GM19372 (cell line): ENCODE data around the gene PLXNA2.

ENCODE experiments used
- ATAC-seq: cut with Tn5 transposase; IDR thresholded peaks from one replicate; pipeline ENCODE4 v1.9.1; 2021; ENCODE audit warnings: mild to moderate bottlenecking, low read depth, moderate library complexity; ENCODE audit not compliant: unreplicated experiment

Gene PLXNA2

DNA sequence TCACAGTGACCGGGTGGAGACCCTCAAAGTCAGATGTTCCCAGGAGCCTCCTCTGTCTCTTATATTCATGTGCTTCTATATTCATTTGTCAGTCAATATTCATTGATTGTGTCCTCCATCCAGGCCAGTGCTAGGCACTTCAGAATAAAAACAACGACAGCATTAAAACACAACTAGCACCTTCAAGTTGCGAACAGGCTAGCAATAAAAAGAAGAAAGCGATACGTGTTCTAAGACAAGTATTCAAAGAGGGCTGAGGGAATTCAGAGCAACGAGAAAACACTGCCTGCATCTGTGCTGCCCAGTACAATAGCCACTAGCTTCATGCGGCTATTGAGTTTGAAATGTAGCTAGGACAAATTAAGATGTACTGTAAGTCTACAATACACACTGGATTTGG is 138.0 kb downstream of the PLXNA2 start:
- ATAC-seq = no peak

DNA sequence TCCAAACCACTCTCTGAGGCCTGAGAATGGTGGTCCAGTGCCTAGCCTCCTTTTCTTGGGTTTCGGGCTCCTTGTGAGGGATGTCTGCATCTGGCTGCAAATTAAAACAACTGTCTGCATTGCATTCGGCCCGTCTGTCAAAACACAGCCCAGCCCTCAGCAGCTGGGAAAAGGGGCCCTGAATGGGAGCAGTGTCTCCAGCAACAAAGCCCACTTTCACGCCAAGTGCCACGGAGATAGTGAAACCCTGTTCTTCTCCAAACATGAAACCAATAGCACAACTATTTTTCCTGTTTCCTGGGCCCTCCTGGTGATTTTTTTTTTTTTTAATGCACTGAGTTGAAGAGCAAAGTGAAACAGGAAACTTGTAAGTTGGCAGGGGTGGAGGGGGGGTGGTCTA is 138.4 kb downstream of the PLXNA2 start:
- ATAC-seq = no peak

GRCh38 chr1:208103597-208104513 is 140.3 kb downstream of the PLXNA2 start:
- ATAC-seq = no peak

- ATAC-seq = no peak
Observed at GRCh38 chr1:208101661-208102431, 142.3 kb downstream of the PLXNA2 start.

GRCh38 chr1:208100906-208101305 is 143.3 kb downstream of the PLXNA2 start:
- no peak for ATAC-seq

- ATAC-seq = no peak
Observed at GRCh38 chr1:208100106-208100505, 144.1 kb downstream of the PLXNA2 start.

DNA sequence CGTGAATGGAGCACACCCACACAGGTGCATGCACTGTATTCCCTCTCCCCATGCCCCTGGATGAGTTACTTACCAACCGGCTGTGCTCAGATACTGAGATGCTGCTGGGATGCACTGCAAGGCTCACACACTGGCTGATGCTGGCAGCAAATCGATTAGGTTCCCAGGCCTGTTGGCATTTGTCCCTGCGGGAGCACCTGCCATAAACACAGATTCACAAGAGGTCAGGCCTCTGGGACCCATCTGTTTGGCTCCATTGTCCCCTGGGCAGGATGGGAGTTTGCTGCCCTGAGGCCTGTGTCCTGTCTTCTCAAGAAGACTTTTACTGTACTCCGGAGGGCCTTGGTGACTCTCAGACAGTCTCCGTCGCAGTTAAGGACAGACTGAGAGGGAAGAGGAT is 145.4 kb downstream of the PLXNA2 start:
- no peak for ATAC-seq

- no peak for ATAC-seq
Observed at GRCh38 chr1:208093754-208094719, 150.1 kb downstream of the PLXNA2 start.

DNA sequence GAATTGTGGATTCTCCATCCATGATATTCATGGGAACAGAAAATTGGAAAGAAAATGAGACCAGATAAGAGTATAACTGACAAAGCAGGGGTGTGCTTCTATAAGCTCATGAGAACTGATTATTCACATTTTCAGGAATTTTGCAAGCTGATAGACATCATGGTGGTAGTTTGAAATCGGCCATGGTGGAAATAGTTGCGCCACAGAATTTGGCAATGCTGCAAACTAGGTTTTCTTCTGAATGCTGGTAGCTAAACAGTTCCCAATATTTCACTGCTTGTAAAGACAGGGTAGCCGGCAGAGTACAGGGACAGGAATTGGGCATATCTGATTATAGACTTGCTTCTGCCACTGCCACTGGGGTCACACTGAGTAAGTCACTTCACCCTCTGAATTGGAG is 151.1 kb downstream of the PLXNA2 start:
- no peak for ATAC-seq

DNA sequence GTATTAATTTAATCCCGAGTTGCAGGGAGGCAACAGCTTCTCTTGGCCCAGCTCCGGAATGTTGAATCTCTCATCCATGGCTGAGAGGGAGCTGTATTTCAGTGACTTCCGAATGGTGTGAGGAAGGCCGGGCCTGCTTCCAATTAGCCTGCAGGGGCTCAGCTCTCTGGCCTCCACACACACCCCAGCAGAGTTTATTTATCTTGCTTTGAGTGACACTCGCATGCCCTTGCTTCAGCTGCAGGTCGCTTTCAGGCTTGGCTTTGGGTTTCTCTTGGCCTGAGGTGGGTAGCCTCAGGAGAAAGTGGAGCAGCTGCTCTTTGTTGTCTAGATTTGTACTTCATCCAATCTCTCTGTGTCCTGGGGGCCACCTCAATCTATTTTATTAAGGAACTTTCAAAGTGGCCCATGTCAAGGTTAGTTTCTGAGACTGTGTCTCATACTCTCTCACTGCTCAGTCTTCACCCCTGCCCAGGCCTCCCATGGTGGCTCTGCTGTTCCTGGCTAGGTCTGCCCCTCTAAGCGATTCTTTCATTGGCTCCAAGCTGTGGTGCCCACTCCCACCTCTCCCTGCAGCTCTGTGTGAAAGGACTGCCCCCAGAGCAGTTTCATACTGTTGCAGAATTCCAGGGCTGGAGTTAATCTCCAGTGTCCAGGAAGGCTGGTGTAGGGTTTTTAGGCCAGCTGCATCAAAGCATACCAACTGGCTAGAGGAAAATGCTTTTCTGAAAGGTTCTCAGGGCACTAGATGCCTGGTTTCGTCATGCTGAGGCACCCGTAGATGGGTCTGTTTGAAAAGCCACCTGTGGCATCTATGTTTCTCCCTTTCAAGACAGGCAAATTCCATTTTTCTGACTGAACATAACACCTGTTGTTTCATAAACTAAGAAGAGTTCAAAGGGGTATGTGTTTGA is 153.5 kb downstream of the PLXNA2 start:
- ATAC-seq = no peak

- ATAC-seq = no peak
Observed at GRCh38 chr1:208089761-208090370, 154.3 kb downstream of the PLXNA2 start.

DNA sequence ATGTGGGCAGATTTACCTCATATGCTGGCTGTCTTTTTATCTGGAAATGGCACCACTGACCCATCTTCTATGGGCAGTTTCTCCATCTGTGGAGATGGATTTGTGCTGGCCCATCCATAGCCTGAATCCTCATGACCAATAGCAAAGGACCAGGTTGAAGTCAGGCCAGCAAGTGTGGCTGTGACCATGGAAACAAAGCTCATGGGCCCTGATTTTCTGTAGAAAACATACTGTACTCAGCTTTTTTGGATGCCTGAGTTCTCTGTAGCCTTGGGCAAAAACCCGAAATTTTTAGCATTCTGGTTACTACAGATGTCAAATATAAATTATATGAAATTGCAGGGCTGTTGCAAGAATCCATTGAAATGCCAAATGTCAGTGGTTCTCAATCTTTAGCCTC is 155.0 kb downstream of the PLXNA2 start:
- ATAC-seq = no peak

GRCh38 chr1:208088319-208088718 is 155.9 kb downstream of the PLXNA2 start:
- no peak for ATAC-seq

GRCh38 chr1:208085655-208086515 is 158.3 kb downstream of the PLXNA2 start:
- ATAC-seq = no peak

DNA sequence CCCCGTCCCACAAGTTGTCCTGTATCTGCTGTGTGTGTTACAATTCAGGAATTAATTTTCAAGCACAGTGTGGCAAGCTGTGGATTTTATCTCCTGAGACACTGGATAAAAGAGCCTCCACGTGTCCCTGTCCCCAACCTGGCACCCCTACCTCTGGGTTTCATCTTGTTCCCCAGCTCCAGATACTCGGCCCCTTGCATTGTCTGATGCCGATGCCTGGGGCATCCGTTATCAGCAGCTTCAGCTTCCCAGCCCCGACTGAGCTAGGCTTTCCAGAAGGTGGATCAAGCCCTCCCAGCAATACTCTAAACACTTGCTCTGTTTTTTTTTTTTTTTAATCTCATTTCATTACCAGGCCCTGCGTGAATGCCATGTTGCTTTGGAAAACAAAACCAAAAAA is 159.4 kb downstream of the PLXNA2 start:
- no peak for ATAC-seq

DNA sequence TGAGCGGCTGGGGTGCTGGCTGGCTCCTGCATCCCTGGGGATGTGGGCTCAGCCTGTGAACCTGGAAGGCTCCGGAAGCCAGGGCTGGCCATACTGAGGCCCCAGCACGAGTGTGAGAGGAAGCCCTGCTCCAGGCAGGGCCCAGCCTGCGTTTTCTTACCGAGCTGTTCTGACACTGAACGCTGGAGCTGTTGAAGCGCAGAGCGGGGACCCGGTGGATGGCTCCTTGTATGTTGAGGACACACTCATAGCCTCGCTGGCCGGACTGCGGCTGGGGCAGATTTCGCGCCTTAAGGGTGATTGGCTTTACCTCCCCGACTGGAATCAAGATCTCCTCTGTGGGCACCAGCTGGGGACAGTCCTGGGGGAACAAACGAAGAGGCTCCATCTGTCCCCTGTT is 160.0 kb downstream of the PLXNA2 start:
- no peak for ATAC-seq

DNA sequence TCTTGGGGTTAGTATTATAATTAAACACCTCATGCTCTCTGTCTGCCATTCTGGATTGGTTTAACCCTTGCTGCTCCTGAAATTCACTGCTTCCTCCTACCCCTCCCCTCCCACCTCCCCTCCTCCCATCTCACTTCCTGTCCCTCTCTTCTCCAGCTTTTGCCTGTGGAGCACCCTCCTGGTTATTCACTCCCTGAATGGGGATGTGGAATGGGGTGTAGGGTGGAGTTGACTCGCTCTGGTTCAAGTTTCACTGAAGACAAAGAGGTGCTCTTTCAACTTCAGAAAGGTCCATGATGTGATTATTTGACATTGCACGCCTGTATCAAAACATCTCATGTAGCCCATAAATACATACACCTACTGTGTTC is 160.5 kb downstream of the PLXNA2 start:
- no peak for ATAC-seq

DNA sequence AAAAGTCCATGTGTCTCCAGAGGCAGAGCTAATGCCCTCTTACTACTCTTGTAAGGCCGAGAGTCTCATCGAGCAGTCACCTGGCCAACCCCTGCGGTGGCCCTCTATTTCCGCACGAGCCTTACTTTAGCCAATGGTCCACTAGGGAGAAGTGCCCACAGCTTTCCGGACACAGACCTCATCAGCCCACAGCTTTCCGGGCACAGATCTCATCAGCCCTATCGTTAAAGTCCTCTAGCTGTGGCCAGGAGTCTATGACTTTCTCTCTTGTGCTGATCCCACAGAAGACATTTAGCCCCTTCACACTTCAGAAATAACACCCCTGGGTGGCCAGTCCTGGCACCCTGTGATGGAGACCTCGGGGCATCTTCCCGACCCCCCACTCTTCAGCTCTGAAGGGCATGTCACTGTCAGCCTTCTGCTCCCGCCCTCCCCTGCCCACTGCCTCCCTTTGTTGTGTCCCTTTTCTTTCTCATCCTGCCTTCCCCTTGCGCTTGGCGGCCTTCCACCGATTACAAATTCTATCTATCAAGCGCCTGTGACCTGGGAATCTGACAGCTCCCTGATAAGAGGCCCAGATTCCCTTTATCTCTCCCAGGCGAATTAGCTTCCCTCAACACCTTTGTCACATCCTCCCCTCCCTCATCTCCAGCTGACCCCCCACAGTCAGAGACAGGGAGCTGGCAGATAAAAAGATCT is 161.0 kb downstream of the PLXNA2 start:
- ATAC-seq = no peak
